Omental fat pad (tissue), 4 donors: Measurements from ENCODE around the gene FLAD1. TPM values are rescaled to one million over a fixed set of nuclear protein-coding genes. Genes with fewer than 3 reads are reported as not detected.
"Not testable (repeated sequence)": the region's sequence is repeated elsewhere in the genome, so short reads cannot be mapped to it uniquely, and the experiment has no call there.

Source experiments
- ATAC-seq: fragments of 150-250 bp; one replicate; pipeline ENCODE4 v1.9.1; 2016; ENCODE audit warnings: mild to moderate bottlenecking, moderate library complexity; ENCODE audit not compliant: low FRiP score
- DNase-seq: peaks from one replicate; pipeline ENCODE4 v3.0.0-alpha.2; 2019; ENCODE audit warnings: low spot score
- CTCF ChIP-seq, 3 donors: fragments of 450-650 bp; IDR thresholded peaks; one replicate each; pipeline ENCODE4 v1.5.1; 2016 to 2017; ENCODE audit warnings: antibody characterized with exemption in 3 of 3, mild to moderate bottlenecking in 3 of 3, moderate library complexity in 2 of 3
- total RNA-seq, 4 donors: library from RNA; depleted of rRNA; stranded (reverse); fragments of >200 nt; gene quantifications; one replicate each; pipeline ENCODE4 v1.1.0, GENCODE V29; 2016

The FLAD1 gene
- total RNA-seq, 4 donors from 2014 or later: 26.8 to 43.8 (median 30.9) TPM

- TF ChIP-seq CTCF (IDR thresholded peaks at IDR 0.05): no peak
These were observed 8.9 kb upstream of the FLAD1 start, which contains the start of gene CKS1B for GRCh38 chr1:154974102-154974807. CKS1B (plus strand) TSS chr1:154974681; CDS start chr1:154974746, 65 bp downstream.

GRCh38 chr1:154974808-154975408 is 8.2 kb upstream of the FLAD1 start:
- no peak for TF ChIP-seq CTCF (IDR thresholded peaks at IDR 0.05)
- DNase-seq (peak; percentile 75), ATAC-seq (peak; percentile 61)

More at GRCh38 chr1:154974102-154974807, 8.9 kb upstream of the FLAD1 start, which contains the start of gene CKS1B:
- ATAC-seq (peak; percentile 84), DNase-seq (peak; percentile 98)

GRCh38 chr1:154975409-154976059 is 7.6 kb upstream of the FLAD1 start:
- no peak for ATAC-seq
- DNase-seq: peak; percentile 47
- no peak for TF ChIP-seq CTCF (IDR thresholded peaks at IDR 0.05)

- ATAC-seq: not testable (repeated sequence)
These were observed 5.4 kb upstream of the FLAD1 start for GRCh38 chr1:154977762-154978161.

GRCh38 chr1:154978360-154978759 is 4.8 kb upstream of the FLAD1 start:
- no peak for TF ChIP-seq CTCF (IDR thresholded peaks at IDR 0.05)
- ATAC-seq (no peak), DNase-seq (no peak)

More at GRCh38 chr1:154977762-154978161, 5.4 kb upstream of the FLAD1 start:
- not testable (repeated sequence) for DNase-seq

- no peak for DNase-seq
- no peak for ATAC-seq
- TF ChIP-seq CTCF (IDR thresholded peaks at IDR 0.05): no peak
These were observed 803 bp upstream of the FLAD1 start for GRCh38 chr1:154982341-154982740.

GRCh38 chr1:154983776-154984466 is 777 bp downstream of the FLAD1 start:
- ATAC-seq: no peak
- no peak for DNase-seq
- no peak for TF ChIP-seq CTCF (IDR thresholded peaks at IDR 0.05)

GRCh38 chr1:154986736-154987135 is 3.6 kb downstream of the FLAD1 start:
- not testable (repeated sequence) for DNase-seq

More at GRCh38 chr1:154986736-154987135, 3.6 kb downstream of the FLAD1 start:
- ATAC-seq: not testable (repeated sequence)
